ENCODE results near the gene ITGAE. TPM values are rescaled to one million over a fixed set of nuclear protein-coding genes. Genes with fewer than 3 reads are reported as not detected.
A peak's percentile ranks its signal among the peaks of the same experiment; 100 is the strongest.
"Not testable (repeated sequence)": the region's sequence is repeated elsewhere in the genome, so short reads cannot be mapped to it uniquely, and the experiment has no call there.

The ITGAE gene
- total RNA-seq, 1 donor from 2014 or later: 17.1 TPM

GRCh38 chr17:3796110-3796821 is 4.7 kb downstream of the ITGAE start:
- TF ChIP-seq, protein P1, sequence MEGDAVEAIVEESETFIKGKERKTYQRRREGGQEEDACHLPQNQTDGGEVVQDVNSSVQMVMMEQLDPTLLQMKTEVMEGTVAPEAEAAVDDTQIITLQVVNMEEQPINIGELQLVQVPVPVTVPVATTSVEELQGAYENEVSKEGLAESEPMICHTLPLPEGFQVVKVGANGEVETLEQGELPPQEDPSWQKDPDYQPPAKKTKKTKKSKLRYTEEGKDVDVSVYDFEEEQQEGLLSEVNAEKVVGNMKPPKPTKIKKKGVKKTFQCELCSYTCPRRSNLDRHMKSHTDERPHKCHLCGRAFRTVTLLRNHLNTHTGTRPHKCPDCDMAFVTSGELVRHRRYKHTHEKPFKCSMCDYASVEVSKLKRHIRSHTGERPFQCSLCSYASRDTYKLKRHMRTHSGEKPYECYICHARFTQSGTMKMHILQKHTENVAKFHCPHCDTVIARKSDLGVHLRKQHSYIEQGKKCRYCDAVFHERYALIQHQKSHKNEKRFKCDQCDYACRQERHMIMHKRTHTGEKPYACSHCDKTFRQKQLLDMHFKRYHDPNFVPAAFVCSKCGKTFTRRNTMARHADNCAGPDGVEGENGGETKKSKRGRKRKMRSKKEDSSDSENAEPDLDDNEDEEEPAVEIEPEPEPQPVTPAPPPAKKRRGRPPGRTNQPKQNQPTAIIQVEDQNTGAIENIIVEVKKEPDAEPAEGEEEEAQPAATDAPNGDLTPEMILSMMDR (IDR thresholded peaks at IDR 0.05; ENCODE audit: insufficient read depth, low read length, severe bottlenecking): no peak
- Histone ChIP-seq H3K27me3 (ENCODE audit: control insufficient read depth, insufficient read depth, low read length) (no peaks in the 10 kb centered on the region), H3K4me3 (ENCODE audit: low read depth, low read length) (no peak overlapping the region), H3K36me3 (ENCODE audit: control insufficient read depth, insufficient read depth, low read length) (no peaks in the 10 kb centered on the region)
- FAIRE-seq (no peak), DNase-seq (ENCODE audit: low read depth) (no peak)

- Histone ChIP-seq H3K27me3 (ENCODE audit: control insufficient read depth, insufficient read depth, low read length) (no peaks in the 10 kb centered on the region), H3K4me3 (ENCODE audit: low read depth, low read length) (no peak overlapping the region), H3K36me3 (ENCODE audit: control insufficient read depth, insufficient read depth, low read length) (no peaks in the 10 kb centered on the region)
- FAIRE-seq: peak; percentile 81
- no peak for DNase-seq (ENCODE audit: low read depth)
- TF ChIP-seq, protein P1 (IDR thresholded peaks at IDR 0.05; ENCODE audit: insufficient read depth, low read length, severe bottlenecking): no peak
These were observed 5.4 kb downstream of the ITGAE start for GRCh38 chr17:3795390-3796102.

DNA sequence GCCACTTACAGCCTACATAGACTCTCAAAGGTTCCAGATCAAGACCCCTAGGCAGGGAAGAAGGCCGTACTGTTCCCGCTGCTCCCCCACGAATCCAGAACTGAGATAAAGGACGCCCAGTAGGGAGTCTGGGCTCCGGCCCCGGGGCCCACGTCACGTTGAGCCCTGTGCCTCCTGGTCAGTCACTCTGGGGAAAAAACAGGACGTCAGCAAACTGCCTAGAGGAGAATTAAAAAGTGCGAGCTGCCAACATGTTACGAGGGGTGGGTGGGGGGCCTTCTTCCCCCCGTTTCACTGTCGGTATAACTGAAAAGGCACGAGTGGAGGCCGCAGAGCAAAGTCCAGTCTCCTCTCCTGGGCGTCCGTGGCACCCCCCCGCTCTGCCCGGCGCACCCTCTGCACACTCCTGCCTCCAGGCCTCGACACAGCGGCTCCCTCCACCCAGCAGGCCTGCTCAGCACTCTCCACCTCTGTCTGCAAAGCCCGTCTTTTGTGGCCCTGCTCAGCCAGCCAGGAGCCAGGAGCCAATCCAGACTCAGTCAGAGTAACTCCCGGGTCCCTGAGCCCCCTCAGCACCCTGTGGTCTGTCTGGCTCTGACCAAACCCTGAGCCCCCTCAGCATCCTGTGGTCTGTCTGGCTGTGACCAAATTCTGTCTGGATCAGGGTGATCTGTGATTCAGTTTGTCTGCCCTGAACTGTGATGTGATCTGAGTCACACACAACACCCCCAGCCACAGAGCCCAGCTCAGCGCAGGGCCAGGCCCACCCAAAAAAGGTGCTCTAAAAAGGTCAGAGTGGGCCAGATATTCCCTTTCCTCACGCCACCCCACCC is 6.2 kb downstream of the ITGAE start:
- Histone ChIP-seq H3K4me3 (ENCODE audit: low read depth, low read length) (no peak overlapping the region), H3K36me3 (ENCODE audit: control insufficient read depth, insufficient read depth, low read length) (no peaks in the 10 kb centered on the region), H3K27me3 (ENCODE audit: control insufficient read depth, insufficient read depth, low read length) (no peaks in the 10 kb centered on the region)
- FAIRE-seq: no peak
- TF ChIP-seq, protein P1 (IDR thresholded peaks at IDR 0.05; ENCODE audit: insufficient read depth, low read length, severe bottlenecking): no peak
- DNase-seq (ENCODE audit: low read depth): peak; percentile 52

- not testable (repeated sequence) for DNase-seq (ENCODE audit: low read depth); H3K27me3 ChIP-seq (ENCODE audit: control insufficient read depth, insufficient read depth, low read length); FAIRE-seq; H3K4me3 ChIP-seq (ENCODE audit: low read depth, low read length); H3K36me3 ChIP-seq (ENCODE audit: control insufficient read depth, insufficient read depth, low read length)
These were observed 6.8 kb downstream of the ITGAE start for GRCh38 chr17:3794152-3794551.

- not testable (repeated sequence) for H3K27me3 ChIP-seq (ENCODE audit: control insufficient read depth, insufficient read depth, low read length); FAIRE-seq; DNase-seq (ENCODE audit: low read depth); H3K4me3 ChIP-seq (ENCODE audit: low read depth, low read length); H3K36me3 ChIP-seq (ENCODE audit: control insufficient read depth, insufficient read depth, low read length)
These were observed 7.7 kb downstream of the ITGAE start for GRCh38 chr17:3793258-3793657.

DNA sequence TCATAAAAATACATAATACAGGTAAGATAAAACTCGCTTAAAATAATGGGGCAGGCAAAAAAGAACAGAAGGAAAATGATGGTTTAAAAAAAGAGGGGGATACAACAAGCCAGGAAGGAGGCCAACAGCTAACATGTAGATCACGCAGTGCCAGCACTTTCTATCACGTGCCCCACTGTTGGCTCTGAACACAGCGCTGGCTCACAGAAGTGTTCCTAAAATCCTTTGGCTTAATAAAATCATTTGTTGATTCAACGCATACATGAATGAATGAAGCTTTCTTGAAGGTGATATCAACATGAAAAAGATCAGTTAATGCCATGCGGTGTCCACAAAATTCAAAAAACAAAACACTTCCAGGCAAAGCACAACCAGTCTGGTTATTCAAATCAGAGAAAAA is 8.5 kb downstream of the ITGAE start:
- no peak for DNase-seq (ENCODE audit: low read depth)
- Histone ChIP-seq H3K4me3 (ENCODE audit: low read depth, low read length) (no peak overlapping the region), H3K27me3 (ENCODE audit: control insufficient read depth, insufficient read depth, low read length) (no peaks in the 10 kb centered on the region), H3K36me3 (ENCODE audit: control insufficient read depth, insufficient read depth, low read length) (no peaks in the 10 kb centered on the region)
- FAIRE-seq: no peak
- TF ChIP-seq, protein P1 (IDR thresholded peaks at IDR 0.05; ENCODE audit: insufficient read depth, low read length, severe bottlenecking): no peak

All from bronchial epithelial cell (primary cell).